KMS-11 (cell line): ENCODE results near the gene SFI1.

Experiments
- H2AFZ ChIP-seq: fragments of 200-600 bp; sonication (generic); 2 replicates; pipeline ENCODE4 v1.6.1; 2016; ENCODE audit warnings: antibody characterized with exemption, mixed run types, low read depth
- H3K27ac ChIP-seq: fragments of 200-600 bp; sonication (generic); 2 replicates; pipeline ENCODE4 v1.6.1; 2016; ENCODE audit warnings: mild to moderate bottlenecking, mixed run types
- H3K27me3 ChIP-seq: fragments of 200-600 bp; sonication (generic); 2 replicates; pipeline ENCODE4 v1.6.1; 2017; ENCODE audit warnings: mild to moderate bottlenecking, low read depth, mixed run types, moderate library complexity; ENCODE audit not compliant: insufficient read depth
- H3K36me3 ChIP-seq: fragments of 200-600 bp; sonication (generic); 2 replicates; pipeline ENCODE4 v1.6.1; 2017; ENCODE audit warnings: mild to moderate bottlenecking, mixed run types; ENCODE audit not compliant: insufficient read depth
- H3K4me1 ChIP-seq: fragments of 200-600 bp; sonication (generic); 2 replicates; pipeline ENCODE4 v1.6.1; 2016; ENCODE audit warnings: mild to moderate bottlenecking, low read depth, mixed run types; ENCODE audit not compliant: poor library complexity, severe bottlenecking
- H3K4me2 ChIP-seq: fragments of 200-600 bp; sonication (generic); 2 replicates; pipeline ENCODE4 v1.7.0; 2016; ENCODE audit warnings: mild to moderate bottlenecking, mixed run types
- H3K4me3 ChIP-seq: fragments of 200-600 bp; sonication (generic); IDR thresholded peaks from 2 replicates; pipeline ENCODE4 v1.6.1; 2017; ENCODE audit warnings: low read depth, low read length, mixed read lengths; ENCODE audit not compliant: insufficient read depth
- H3K79me2 ChIP-seq: fragments of 200-600 bp; sonication (generic); 2 replicates; pipeline ENCODE4 v1.6.1; 2016; ENCODE audit warnings: low read depth, mixed run types; ENCODE audit not compliant: insufficient read depth
- H3K9ac ChIP-seq: fragments of 200-600 bp; sonication (generic); 2 replicates; pipeline ENCODE4 v1.6.1; 2016; ENCODE audit warnings: mild to moderate bottlenecking, mixed run types
- H4K20me1 ChIP-seq: fragments of 200-600 bp; sonication (generic); 2 replicates; pipeline ENCODE4 v1.6.1; 2016; ENCODE audit warnings: mild to moderate bottlenecking, mixed run types; ENCODE audit not compliant: insufficient read depth
- CTCF ChIP-seq: fragments of 200-600 bp; sonication (generic); conservative IDR thresholded peaks from 2 replicates; pipeline ENCODE4 v1.6.1; 2017; ENCODE audit warnings: low read depth, mild to moderate bottlenecking, antibody characterized with exemption, low read length, moderate library complexity, mixed read lengths

The SFI1 gene

GRCh38 chr22:31616315-31616980 lies 120.1 kb downstream of the SFI1 start:
- no peak overlapping the region for H3K4me2 ChIP-seq
- no peak overlapping the region for H3K4me3 ChIP-seq
- H3K79me2 ChIP-seq = no peaks in the 10 kb centered on the region
- H3K36me3 ChIP-seq = no peaks in the 10 kb centered on the region
- no peaks in the 10 kb centered on the region for H3K27me3 ChIP-seq
- no peak for TF ChIP-seq CTCF
- H3K4me1 ChIP-seq = peaks cover 8% of the 10 kb centered on the region
- H3K9ac ChIP-seq = no peak overlapping the region
- no peak overlapping the region for H2AFZ ChIP-seq
- no peaks in the 10 kb centered on the region for H4K20me1 ChIP-seq
- no peak overlapping the region for H3K27ac ChIP-seq

GRCh38 chr22:31618057-31618456 lies 121.7 kb downstream of the SFI1 start:
- H2AFZ ChIP-seq = no peak overlapping the region
- H3K4me3 ChIP-seq = no peak overlapping the region
- H3K27ac ChIP-seq = no peak overlapping the region
- H3K36me3 ChIP-seq = no peaks in the 10 kb centered on the region
- no peaks in the 10 kb centered on the region for H3K79me2 ChIP-seq
- no peak overlapping the region for H3K9ac ChIP-seq
- TF ChIP-seq CTCF = no peak
- H4K20me1 ChIP-seq = no peaks in the 10 kb centered on the region
- peaks cover 8% of the 10 kb centered on the region for H3K4me1 ChIP-seq
- no peaks in the 10 kb centered on the region for H3K27me3 ChIP-seq
- no peak overlapping the region for H3K4me2 ChIP-seq

DNA sequence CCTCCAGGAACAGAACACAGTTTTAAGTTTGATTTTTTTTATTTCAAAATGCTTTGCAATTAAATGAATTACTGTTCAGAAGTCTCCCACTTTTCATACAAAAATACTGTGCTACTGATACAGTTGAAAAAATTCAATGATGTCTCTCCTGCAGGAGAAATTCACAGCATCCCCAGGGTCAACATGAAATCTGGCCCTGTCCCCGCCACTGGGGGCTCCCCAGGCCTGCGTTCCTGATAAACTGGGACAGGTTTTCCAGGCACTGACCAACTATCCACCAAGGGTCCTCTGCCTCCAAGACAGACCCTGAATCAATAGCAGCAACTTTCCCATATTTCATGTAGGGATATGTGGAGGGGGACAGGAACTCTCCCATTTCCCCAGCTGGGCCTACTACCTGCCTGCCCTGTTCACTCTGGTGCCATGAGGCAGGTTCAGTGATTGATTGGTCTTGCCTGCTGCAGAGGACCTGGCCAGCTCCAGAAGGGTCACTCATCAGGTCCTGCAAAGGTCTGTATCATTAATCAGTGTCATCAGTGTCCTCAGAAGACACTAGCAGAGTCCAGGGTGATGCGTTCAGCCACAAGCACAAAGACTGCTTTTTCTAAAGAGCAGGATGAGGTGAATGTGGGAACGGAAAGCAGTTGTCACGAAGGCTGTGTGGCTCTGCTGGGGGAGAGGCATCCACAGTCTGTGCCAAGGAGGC lies 122.3 kb downstream of the SFI1 start:
- no peak overlapping the region for H2AFZ ChIP-seq
- no peak overlapping the region for H3K4me2 ChIP-seq
- no peaks in the 10 kb centered on the region for H3K36me3 ChIP-seq
- no peak for TF ChIP-seq CTCF
- H3K79me2 ChIP-seq = no peaks in the 10 kb centered on the region
- H3K27me3 ChIP-seq = no peaks in the 10 kb centered on the region
- no peak overlapping the region for H3K27ac ChIP-seq
- H3K4me3 ChIP-seq = no peak overlapping the region
- no peak overlapping the region for H3K9ac ChIP-seq
- H4K20me1 ChIP-seq = no peaks in the 10 kb centered on the region
- H3K4me1 ChIP-seq = peaks cover 8% of the 10 kb centered on the region

- H3K27ac ChIP-seq = no peak overlapping the region
- H4K20me1 ChIP-seq = no peaks in the 10 kb centered on the region
- H3K9ac ChIP-seq = no peak overlapping the region
- TF ChIP-seq CTCF = no peak
- no peak overlapping the region for H2AFZ ChIP-seq
- no peaks in the 10 kb centered on the region for H3K27me3 ChIP-seq
- H3K4me3 ChIP-seq = no peak overlapping the region
- peaks cover under 1% of the 10 kb centered on the region; the same call in 1 of the 2 replicates for H3K79me2 ChIP-seq
- no peaks in the 10 kb centered on the region for H3K36me3 ChIP-seq
- H3K4me1 ChIP-seq = peaks cover 8% of the 10 kb centered on the region
- H3K4me2 ChIP-seq = no peak overlapping the region
Observed at GRCh38 chr22:31619611-31620300, 123.4 kb downstream of the SFI1 start.
